ENCODE measurements around the gene ZNF207. TPM values are rescaled to one million over a fixed set of nuclear protein-coding genes. Genes with fewer than 3 reads are reported as not detected.

ZNF207 gene
- 100 to 1,000 TPM in 1 of 2 donors, 10 to 100 TPM in 1; 74.0 to 142 TPM for total RNA-seq
- polyA plus RNA-seq = 10 to 100 TPM; 38.3 to 39.6 TPM

GRCh38 chr17:32349854-32350665, at the start of gene ZNF207:
ZNF207 (plus strand) TSS chr17:32350157; CDS start chr17:32350286, 129 bp downstream.
- H3K27ac ChIP-seq (ENCODE audit: low read depth in 1 of 2, low read length in 2 of 2) = peak within 1 kb of the TSS; percentile 98 to 99
- peak; percentile 94 for DNase-seq (ENCODE audit: low spot score)
- H3K9ac ChIP-seq (ENCODE audit: low read depth in 1 of 2, low read length in 2 of 2) = peak within 1 kb of the TSS; percentile 98 to 99
- no peaks in the 10 kb centered on the region for H3K9me3 ChIP-seq (ENCODE audit: control insufficient read depth in 4 of 4, low read length in 3 of 4)
- TF ChIP-seq RAD21 (IDR thresholded peaks at IDR 0.05) (no peak), HNF4A (conservative IDR thresholded peaks at IDR 0.05) (peak in 1 of 2 donors; percentile 13), FOXA2 (IDR thresholded peaks at IDR 0.05) (no peak), REST (IDR thresholded peaks at IDR 0.05) (no peak), ATF3 (IDR thresholded peaks at IDR 0.05) (no peak), YY1 (IDR thresholded peaks at IDR 0.05) (peak; percentile 100), EGR1 (IDR thresholded peaks at IDR 0.05; ENCODE audit: low read depth in 2 of 2) (peak; percentile 65 to 67), SP1 (IDR thresholded peaks at IDR 0.05) (peak; percentile 59), MAX (IDR thresholded peaks at IDR 0.05) (peak; percentile 63), NR2F2 (IDR thresholded peaks at IDR 0.05) (no peak), FOXA1 (IDR thresholded peaks at IDR 0.05) (no peak), GABPA (IDR thresholded peaks at IDR 0.05 in 1 of 2, conservative IDR thresholded peaks at IDR 0.05 in 1 of 2) (peak in 1 of 2 donors; percentile 77), ZBTB33 (IDR thresholded peaks at IDR 0.05) (peak; percentile 23), HNF4G (IDR thresholded peaks at IDR 0.05) (no peak), CTCF (IDR thresholded peaks at IDR 0.05; ENCODE audit: low read depth, low read length, missing input control) (no peak), JUND (IDR thresholded peaks at IDR 0.05) (no peak), RXRA (IDR thresholded peaks at IDR 0.05) (peak in 1 of 2 donors; percentile 51), TAF1 (conservative IDR thresholded peaks at IDR 0.05) (peak; percentile 83)
- H3K27me3 ChIP-seq (ENCODE audit: control insufficient read depth in 4 of 4, insufficient read depth in 4 of 4, low read length in 3 of 4) = no peaks in the 10 kb centered on the region
- WGBS = under 1% methylated on average over 47 of the region's 47 CpGs
- H3K4me1 ChIP-seq (ENCODE audit: control insufficient read depth in 4 of 4, insufficient read depth in 4 of 4, low read length in 3 of 4) = peaks cover 7 to 31% (median 14%) of the 10 kb centered on the region in 4 donors
- H3K4me3 ChIP-seq (ENCODE audit: low read depth in 1 of 3, low read length in 3 of 3) = peak within 1 kb of the TSS; percentile 73 to 96 (median 95)
- peaks cover 2 to 13% (median 6%) of the 10 kb centered on the region in 4 donors for H3K36me3 ChIP-seq (ENCODE audit: control insufficient read depth in 4 of 4, insufficient read depth in 3 of 4, low read depth in 1 of 4, low read length in 3 of 4)
